Renal cortex interstitium (tissue), 11 donors: ENCODE results near the gene MAMLD1. TPM values are rescaled to one million over a fixed set of nuclear protein-coding genes. Genes with fewer than 3 reads are reported as not detected.
A peak's percentile ranks its signal among the peaks of the same experiment; 100 is the strongest.

Experiments
- DNase-seq, 11 donors: peaks; one replicate each; pipeline ENCODE4 v3.0.0-alpha.2; 2013; ENCODE audit warnings: low read depth in 9 of 11, low spot score in 4 of 11; ENCODE audit errors: extremely low read depth in 1 of 11
- polyA plus RNA-seq, 3 donors: library from polyadenylated mRNA; unstranded; fragments of 120-200 nt; gene quantifications; one replicate each; pipeline ENCODE4 v1.2.1, GENCODE V29; 2013; ENCODE audit not compliant: insufficient read length in 3 of 3

The MAMLD1 gene
- polyA plus RNA-seq, 3 donors, result 6.3 to 7.9 (median 6.8) TPM

GRCh38 chrX:150508451-150509367, 145.6 kb downstream of the MAMLD1 start:
- DNase-seq, result peak in 8 of 11 donors; percentile 7 to 35 (median 18)

- no peak for DNase-seq
Measured at GRCh38 chrX:150509703-150510102, 146.6 kb downstream of the MAMLD1 start.

- no peak for DNase-seq
Measured at GRCh38 chrX:150512461-150512901, 149.4 kb downstream of the MAMLD1 start.

GRCh38 chrX:150513544-150513943, 150.4 kb downstream of the MAMLD1 start:
- no peak for DNase-seq

- DNase-seq, result no peak
Measured at GRCh38 chrX:150514462-150514861, 151.3 kb downstream of the MAMLD1 start.

GRCh38 chrX:150515801-150516200, 152.7 kb downstream of the MAMLD1 start:
- no peak for DNase-seq

- DNase-seq, result no peak
Measured at GRCh38 chrX:150517303-150517910, 154.3 kb downstream of the MAMLD1 start.

- DNase-seq, result no peak
Measured at GRCh38 chrX:150522494-150522893, 159.4 kb downstream of the MAMLD1 start.

- DNase-seq, result no peak
Measured at GRCh38 chrX:150525061-150525919, 162.2 kb downstream of the MAMLD1 start.

GRCh38 chrX:150526692-150527091, 163.6 kb downstream of the MAMLD1 start:
- DNase-seq, result no peak

GRCh38 chrX:150527108-150527507, 164.0 kb downstream of the MAMLD1 start:
- no peak for DNase-seq

GRCh38 chrX:150529587-150529986, 166.5 kb downstream of the MAMLD1 start:
- DNase-seq, result no peak

- DNase-seq, result no peak
Measured at GRCh38 chrX:150530821-150531220, 167.7 kb downstream of the MAMLD1 start.

GRCh38 chrX:150531467-150531866, 168.3 kb downstream of the MAMLD1 start:
- DNase-seq, result no peak

- DNase-seq, result no peak
Measured at GRCh38 chrX:150533863-150534262, 170.7 kb downstream of the MAMLD1 start.

- DNase-seq, result no peak
Measured at GRCh38 chrX:150536455-150537116, 173.5 kb downstream of the MAMLD1 start.

- no peak for DNase-seq
Measured at GRCh38 chrX:150537851-150538250, 174.7 kb downstream of the MAMLD1 start.

GRCh38 chrX:150540965-150541364, 177.8 kb downstream of the MAMLD1 start:
- DNase-seq, result no peak

GRCh38 chrX:150542846-150543229, 179.7 kb downstream of the MAMLD1 start:
- DNase-seq, result no peak
